Thyroid gland (tissue), 4 donors: Measurements from ENCODE around the gene SLFN13.

Experiments used
- POLR2A ChIP-seq, 2 donors: fragments of 450-650 bp; IDR thresholded peaks; one replicate each; pipeline ENCODE4 v1.6.1; 2017; ENCODE audit warnings: antibody characterized with exemption in 2 of 2, mild to moderate bottlenecking in 2 of 2, moderate library complexity in 1 of 2
- TF ChIP-seq, protein P1 (sequence below), 6 experiments: fragments of 200-600 bp in 3 of 6; fragments of 450-650 bp in 3 of 6; sonication (generic) in 3 of 6; IDR thresholded peaks; one replicate each; pipeline ENCODE4 v1.5.1; 2016 to 2019; ENCODE audit warnings: antibody characterized with exemption in 6 of 6, mild to moderate bottlenecking in 2 of 6, inconsistent platforms in 1 of 6, moderate library complexity in 1 of 6

DNA sequence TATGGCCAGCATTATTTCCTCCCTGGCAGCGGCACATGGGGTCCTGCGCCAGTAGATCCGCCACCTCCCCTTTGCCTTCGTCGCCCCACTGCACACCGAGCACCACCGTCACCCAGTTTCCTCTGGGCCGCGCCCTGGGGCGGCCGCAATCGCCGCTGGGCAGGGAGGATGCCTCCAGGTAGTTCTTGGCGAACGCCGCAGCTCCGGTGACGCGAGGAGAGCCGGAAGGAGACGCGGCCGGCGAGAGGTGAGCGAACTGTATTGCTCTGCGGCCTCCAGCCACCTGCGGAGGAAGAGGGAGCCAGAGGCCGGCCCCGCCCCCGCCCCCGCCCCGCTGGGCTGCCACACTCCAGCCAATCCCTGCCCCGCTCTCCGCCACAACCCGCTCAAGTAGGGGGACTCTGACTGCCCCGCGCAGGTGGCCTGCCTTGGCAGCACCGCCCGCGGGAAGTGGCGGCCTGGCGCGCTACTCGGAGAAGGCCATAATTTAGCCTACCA, 11.8 kb upstream of the SLFN13 start:
- TF ChIP-seq, protein P1, sequence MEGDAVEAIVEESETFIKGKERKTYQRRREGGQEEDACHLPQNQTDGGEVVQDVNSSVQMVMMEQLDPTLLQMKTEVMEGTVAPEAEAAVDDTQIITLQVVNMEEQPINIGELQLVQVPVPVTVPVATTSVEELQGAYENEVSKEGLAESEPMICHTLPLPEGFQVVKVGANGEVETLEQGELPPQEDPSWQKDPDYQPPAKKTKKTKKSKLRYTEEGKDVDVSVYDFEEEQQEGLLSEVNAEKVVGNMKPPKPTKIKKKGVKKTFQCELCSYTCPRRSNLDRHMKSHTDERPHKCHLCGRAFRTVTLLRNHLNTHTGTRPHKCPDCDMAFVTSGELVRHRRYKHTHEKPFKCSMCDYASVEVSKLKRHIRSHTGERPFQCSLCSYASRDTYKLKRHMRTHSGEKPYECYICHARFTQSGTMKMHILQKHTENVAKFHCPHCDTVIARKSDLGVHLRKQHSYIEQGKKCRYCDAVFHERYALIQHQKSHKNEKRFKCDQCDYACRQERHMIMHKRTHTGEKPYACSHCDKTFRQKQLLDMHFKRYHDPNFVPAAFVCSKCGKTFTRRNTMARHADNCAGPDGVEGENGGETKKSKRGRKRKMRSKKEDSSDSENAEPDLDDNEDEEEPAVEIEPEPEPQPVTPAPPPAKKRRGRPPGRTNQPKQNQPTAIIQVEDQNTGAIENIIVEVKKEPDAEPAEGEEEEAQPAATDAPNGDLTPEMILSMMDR (IDR thresholded peaks at IDR 0.05), result no peak
- peak in 1 of 2 donors; percentile 77 for TF ChIP-seq POLR2A (IDR thresholded peaks at IDR 0.05)
